DMS 273 treated with DMSO at 0.1 percent for 48 hours (cell line): ENCODE data around the gene SLC4A8.
"Not testable (repeated sequence)": the region's sequence is repeated elsewhere in the genome, so short reads cannot be mapped to it uniquely, and the experiment has no call there.

Source experiments
- DNase-seq: peaks from one replicate; lab custom pipeline; 2025; lab: John Stamatoyannopoulos, UW

The SLC4A8 gene

GRCh38 chr12:51480978-51481377 is 56.3 kb downstream of the SLC4A8 start:
- DNase-seq = no peak

DNA sequence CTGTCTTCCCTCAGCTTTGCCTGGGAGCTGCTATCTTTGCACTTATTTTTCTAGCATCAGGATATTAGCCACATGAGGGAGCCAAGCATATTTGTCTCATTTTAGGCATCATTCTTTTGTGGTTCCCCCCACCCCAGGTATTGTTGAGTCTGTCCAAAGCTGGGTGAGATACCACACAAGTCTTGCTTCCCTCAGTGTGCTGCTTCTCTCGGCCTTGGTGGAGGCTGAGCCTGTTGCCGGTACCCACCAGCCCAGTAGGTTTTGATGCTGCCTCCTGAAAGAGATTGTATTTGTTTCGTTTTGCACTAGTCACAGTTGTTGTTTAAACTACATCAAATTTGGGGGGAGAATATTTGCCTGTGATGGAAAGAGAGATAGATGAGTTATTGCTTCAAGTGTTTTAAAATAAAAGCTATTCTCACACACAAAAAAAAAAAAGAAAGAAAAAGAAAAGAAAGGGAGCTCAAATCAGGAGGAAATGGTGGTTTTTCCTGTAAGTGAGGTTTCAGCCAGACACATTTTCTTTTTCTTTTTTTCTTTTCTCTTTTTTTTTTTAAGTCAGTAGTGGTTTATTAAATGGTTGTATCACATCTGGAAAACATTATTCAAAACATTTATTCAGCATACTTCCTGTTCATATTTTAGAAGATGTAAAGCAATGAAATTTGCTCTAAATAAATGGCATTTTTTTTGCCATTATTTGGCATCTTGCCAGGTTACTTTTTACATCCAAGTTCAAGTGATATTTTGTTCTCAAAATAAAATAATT is 58.5 kb downstream of the SLC4A8 start:
- no peak for DNase-seq

- no peak for DNase-seq
Measured at GRCh38 chr12:51484119-51484518, 59.5 kb downstream of the SLC4A8 start.

DNA sequence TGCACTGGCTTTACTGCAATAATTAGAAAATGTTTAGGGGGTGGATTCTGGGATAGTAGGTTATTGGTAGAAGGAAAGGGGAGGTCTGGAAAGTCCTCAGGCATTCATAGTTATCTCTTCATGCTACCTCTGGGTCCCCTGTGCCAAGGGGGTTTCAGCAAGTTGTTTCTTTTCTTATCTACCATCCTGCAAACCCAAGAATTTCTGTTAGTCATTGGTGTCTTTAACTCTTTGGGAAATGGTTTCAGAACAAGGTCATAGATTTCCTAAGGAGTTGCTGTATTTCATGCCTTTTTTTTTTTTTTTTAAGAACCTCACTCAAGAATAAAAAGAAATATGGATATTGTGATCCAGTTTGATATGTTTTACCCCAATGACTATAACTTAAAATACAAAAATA is 63.6 kb downstream of the SLC4A8 start:
- DNase-seq = no peak

DNA sequence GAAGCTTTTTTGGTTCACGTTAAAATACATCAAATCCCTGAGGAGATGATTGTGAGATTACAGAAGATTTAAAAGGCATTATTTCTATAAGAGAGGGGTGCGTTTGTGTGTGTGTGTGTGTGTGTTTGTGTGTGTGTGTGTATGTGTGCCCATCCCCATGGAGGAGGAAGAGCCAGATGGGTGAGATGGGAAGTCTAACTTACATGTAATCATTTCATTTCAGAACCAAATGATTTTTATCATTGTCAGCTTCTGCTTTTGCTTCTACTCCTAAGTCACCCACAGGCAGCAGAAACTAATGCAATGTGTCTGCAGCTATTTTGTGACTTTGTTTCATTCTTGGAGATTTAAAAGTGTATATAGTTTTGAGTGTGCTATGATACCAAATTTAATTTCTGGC is 68.7 kb downstream of the SLC4A8 start:
- no peak for DNase-seq

DNA sequence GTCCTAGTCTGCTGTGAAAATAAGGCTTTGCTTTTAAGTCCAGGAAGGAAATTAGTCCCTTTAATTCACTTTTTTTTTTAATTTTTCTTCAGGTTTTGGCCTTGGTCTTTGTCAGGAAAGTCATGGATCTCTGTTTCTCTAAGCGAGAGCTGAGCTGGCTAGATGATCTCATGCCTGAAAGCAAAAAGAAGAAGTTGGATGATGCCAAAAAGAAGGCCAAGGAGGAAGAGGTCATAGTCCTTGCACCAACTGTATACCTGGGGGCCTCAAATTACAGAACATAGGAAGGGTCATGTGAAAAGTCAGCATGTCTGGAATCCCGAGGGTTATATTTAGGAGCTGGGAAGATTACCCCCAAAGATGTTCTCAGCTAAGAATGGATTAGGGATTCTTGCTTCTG is 72.3 kb downstream of the SLC4A8 start:
- DNase-seq = no peak

DNA sequence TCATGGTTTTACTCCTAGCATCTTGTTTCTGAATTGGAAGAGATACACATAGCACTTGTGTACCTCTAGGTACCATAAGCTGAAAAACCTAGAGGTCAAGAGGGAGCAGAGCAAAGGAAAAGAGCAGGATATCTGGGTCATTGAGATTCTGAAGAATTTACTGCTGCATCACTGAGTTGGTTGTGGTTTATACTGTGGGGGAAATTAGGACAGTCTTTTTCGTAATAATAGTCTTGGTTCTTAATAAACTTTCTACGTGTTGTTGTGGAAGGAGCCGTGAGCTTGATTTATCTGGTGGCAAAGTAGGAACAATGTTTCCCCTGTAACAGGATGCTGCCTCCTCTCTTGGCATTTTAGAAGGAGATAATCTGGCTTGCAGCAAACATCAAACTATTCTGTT is 80.2 kb downstream of the SLC4A8 start:
- no peak for DNase-seq

DNA sequence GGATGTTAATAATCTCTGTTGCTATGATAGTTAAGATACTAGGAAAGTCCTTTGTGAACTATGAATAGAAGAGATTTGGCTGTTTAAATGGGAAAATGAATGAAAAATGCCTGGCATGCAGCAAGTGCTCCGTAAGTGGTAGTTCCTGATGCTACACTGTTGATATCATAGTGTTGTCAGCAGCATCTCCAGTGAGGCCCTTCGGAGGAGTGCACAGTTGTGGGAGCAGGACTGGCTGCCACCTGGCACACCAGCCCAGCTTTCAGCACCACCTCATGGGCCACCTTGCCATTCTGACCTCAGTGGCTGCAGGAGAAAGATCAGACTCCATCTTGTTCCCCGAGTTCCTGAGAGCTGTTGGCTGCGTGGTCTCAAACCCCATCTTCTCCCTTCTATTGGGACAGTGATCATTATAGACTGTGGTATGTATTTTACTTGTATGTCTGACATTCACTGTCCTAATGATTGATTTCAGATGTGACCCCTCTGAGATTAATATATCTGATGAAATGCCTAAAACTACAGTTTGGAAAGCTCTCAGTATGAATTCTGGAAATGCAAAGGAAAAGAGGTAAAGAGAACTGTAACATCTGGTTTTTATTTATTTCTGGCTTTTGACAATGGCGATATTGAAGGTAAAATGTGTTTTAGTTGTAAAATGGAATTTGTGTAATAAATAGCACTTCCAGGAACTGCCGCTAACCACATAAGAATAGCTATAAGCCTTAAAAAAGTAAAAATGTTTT is 80.9 kb downstream of the SLC4A8 start:
- DNase-seq = no peak

GRCh38 chr12:51507178-51507577 is 82.5 kb downstream of the SLC4A8 start:
- DNase-seq = no peak

DNA sequence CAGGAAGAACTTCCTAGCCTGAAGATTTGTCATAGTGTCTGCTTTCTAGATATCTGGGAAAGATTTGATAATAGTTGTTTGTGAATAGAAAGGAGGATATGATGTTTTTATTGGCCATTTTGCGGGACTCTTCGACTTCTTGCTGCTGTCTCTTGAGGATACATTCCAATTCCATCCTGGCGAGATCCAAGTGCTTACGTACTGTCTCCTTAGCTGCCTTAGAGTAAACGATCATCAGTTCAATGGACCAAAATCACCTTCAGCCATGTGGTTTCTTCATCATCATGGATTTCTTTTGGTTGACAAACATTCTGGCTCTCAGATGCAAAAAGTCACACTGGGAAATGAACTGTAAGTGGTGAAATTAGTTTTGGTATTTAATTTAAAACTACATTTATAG is 83.7 kb downstream of the SLC4A8 start:
- no peak for DNase-seq

GRCh38 chr12:51511546-51512260 is 87.1 kb downstream of the SLC4A8 start:
- DNase-seq = no peak

GRCh38 chr12:51512438-51512837 is 87.8 kb downstream of the SLC4A8 start:
- DNase-seq = no peak

GRCh38 chr12:51515037-51515436 is 90.4 kb downstream of the SLC4A8 start:
- not testable (repeated sequence) for DNase-seq

DNA sequence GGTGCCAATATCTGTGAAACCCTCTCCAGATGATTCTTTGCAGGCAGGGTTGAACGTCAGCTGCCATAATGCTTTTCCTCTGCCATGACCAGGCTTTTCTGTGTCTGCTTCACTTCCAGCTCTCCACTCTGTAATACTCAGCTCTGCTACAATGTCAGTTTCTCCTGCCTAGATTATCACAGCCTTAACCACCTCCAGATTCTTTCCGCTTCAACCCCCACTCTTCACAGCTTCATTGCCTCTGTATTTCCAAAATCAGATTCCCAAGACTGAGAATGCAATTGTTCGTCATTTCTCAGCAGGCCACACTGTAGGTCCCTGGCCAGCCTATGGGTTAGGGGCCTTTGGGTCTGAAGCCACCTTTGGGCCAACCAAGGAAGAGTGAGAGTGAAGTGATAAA is 92.7 kb downstream of the SLC4A8 start:
- no peak for DNase-seq

- no peak for DNase-seq
Measured at GRCh38 chr12:51517800-51518199, 93.2 kb downstream of the SLC4A8 start.

GRCh38 chr12:51519755-51520154 is 95.1 kb downstream of the SLC4A8 start:
- no peak for DNase-seq

- no peak for DNase-seq
Measured at GRCh38 chr12:51520576-51521325, 96.1 kb downstream of the SLC4A8 start.

DNA sequence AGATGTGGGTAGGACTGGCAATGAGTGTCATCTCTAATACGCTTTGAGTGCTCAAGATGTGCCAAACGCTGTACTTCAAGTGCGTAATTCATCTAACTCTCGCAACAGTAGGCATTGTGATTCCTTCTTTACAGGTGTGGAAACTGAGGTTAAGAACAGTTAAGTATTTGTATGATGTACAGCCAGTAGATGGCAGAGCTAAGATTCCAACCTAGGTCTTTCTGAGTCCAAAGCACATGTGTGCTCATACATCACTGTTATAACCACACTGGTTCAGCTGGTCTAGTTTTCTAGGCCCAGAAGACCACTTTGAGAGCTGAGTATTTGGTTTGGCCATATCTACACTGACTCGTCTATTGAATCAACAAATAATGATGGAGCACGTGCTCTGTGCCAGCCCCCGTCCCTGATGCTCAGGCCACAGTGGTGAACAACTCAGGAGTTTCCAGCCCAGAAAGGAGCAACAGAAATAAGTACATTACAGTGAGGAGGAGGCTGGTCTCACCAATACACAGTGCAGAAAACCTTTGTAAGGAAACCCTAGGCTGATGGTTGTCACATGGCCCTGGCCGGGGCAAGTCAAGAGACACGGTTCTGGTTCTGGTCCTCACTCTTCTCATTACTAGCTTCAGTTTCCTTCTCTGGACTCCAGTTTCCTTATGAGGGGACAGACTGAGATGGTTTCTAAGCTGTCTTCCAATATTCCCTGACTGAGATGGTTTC is 97.1 kb downstream of the SLC4A8 start:
- no peak for DNase-seq

GRCh38 chr12:51522696-51523095 is 98.1 kb downstream of the SLC4A8 start:
- DNase-seq = no peak

- DNase-seq = no peak
Measured at GRCh38 chr12:51524386-51524901, 99.8 kb downstream of the SLC4A8 start.

DNA sequence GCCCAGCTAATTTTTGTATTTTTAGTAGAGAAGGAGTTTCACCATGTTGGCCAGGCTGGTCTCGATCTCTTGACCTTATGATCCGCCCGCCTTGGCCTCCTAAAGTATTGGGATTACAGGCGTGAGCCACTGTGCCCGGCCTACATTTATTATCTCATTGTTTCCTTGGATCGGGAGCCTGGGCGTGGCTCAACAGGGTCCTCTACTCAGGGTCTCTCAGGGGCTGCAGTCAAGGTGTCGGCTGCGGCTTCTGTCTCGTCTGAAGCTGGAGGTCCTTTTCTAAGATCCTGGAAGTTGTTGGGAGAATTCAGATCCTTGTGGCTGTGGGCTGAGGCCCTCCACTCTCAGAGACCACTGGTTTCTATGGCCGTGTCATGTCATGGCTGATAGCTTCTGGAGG is 100.9 kb downstream of the SLC4A8 start:
- no peak for DNase-seq
